GM23248 (cell line): ENCODE results near the gene CHST8. TPM values are rescaled to one million over a fixed set of nuclear protein-coding genes. Genes with fewer than 3 reads are reported as not detected.

Experiments
- DNase-seq: peaks from one replicate; pipeline ENCODE4 v3.0.0-alpha.2; 2015
- H2AFZ ChIP-seq: fragments of 200-600 bp; sonication (generic); 2 replicates; pipeline ENCODE4 v1.6.1; 2016; ENCODE audit warnings: antibody characterized with exemption
- H3F3A ChIP-seq: fragments of 200-600 bp; sonication (generic); 2 replicates; pipeline ENCODE4 v1.6.1; 2016; ENCODE audit warnings: mild to moderate bottlenecking, antibody characterized with exemption, mixed run types; ENCODE audit not compliant: insufficient read depth
- H3K27ac ChIP-seq: fragments of 200-600 bp; sonication (generic); 2 replicates; pipeline ENCODE4 v1.5.1; 2016; ENCODE audit warnings: mild to moderate bottlenecking
- H3K27me3 ChIP-seq: fragments of 200-600 bp; sonication (generic); replicated peaks from 2 replicates; pipeline ENCODE4 v1.6.1; 2016; ENCODE audit warnings: mild to moderate bottlenecking; ENCODE audit not compliant: insufficient read depth
- H3K36me3 ChIP-seq: fragments of 200-600 bp; sonication (generic); 2 replicates; pipeline ENCODE4 v1.6.1; 2016; ENCODE audit warnings: low read depth, mild to moderate bottlenecking
- H3K4me1 ChIP-seq: fragments of 200-600 bp; sonication (generic); 2 replicates; pipeline ENCODE4 v1.6.1; 2016; ENCODE audit warnings: mild to moderate bottlenecking; ENCODE audit not compliant: insufficient read depth
- H3K4me2 ChIP-seq: fragments of 200-600 bp; sonication (generic); one replicate; pipeline ENCODE4 v1.6.1; 2016; ENCODE audit warnings: mild to moderate bottlenecking; ENCODE audit not compliant: unreplicated experiment
- H3K4me3 ChIP-seq: fragments of 200-600 bp; sonication (generic); 2 replicates; pipeline ENCODE4 v1.5.1; 2016; ENCODE audit warnings: mild to moderate bottlenecking
- H3K79me2 ChIP-seq: fragments of 200-600 bp; sonication (generic); 2 replicates; pipeline ENCODE4 v1.6.1; 2016; ENCODE audit warnings: mild to moderate bottlenecking; ENCODE audit not compliant: insufficient read depth
- H3K9ac ChIP-seq: fragments of 200-600 bp; sonication (generic); 2 replicates; pipeline ENCODE4 v1.6.1; 2016; ENCODE audit warnings: mild to moderate bottlenecking
- H3K9me2 ChIP-seq: fragments of 200-600 bp; sonication (generic); 2 replicates; pipeline ENCODE4 v1.6.1; 2016; ENCODE audit warnings: mixed run types, mild to moderate bottlenecking, moderate library complexity; ENCODE audit not compliant: insufficient read depth
- H3K9me3 ChIP-seq: fragments of 200-600 bp; sonication (generic); one replicate; pipeline ENCODE4 v1.6.1; 2017; ENCODE audit warnings: low read depth
- H4K20me1 ChIP-seq: fragments of 200-600 bp; sonication (generic); 2 replicates; pipeline ENCODE4 v1.6.0; 2016; ENCODE audit not compliant: insufficient read depth
- EZH2 ChIP-seq: fragments of 200-600 bp; sonication (generic); IDR thresholded peaks from 2 replicates; pipeline ENCODE4 v1.6.1; 2018; ENCODE audit warnings: antibody characterized with exemption, mild to moderate bottlenecking; ENCODE audit not compliant: insufficient read depth, poor library complexity, severe bottlenecking
- EZH2phosphoT487 ChIP-seq: fragments of 200-600 bp; sonication (generic); IDR thresholded peaks from 2 replicates; pipeline ENCODE4 v1.6.1; 2018; ENCODE audit warnings: antibody characterized with exemption, moderate library complexity, mild to moderate bottlenecking, low read depth; ENCODE audit not compliant: insufficient read depth
- WGBS, 2 experiments: methylation state at CpG; one replicate each; pipeline ENCODE4 v1.1.6; 2015 to 2017; ENCODE audit warnings: low lambda C conversion rate in 2 of 2, low coverage in 1 of 2; ENCODE audit errors: missing lambda C conversion rate in 2 of 2; 5-methylcytosine and 5-hydroxymethylcytosine counted together
- in situ Hi-C: fragments of 300-500 bp; cut with MboI; formaldehyde crosslinking; loops from 2 replicates; pipeline ENCODE4 v1.15.0; 2020
- polyA plus RNA-seq: library from polyadenylated mRNA; unstranded; fragments of >200 nt; fragmentation: Nextera tagmentation; extraction: Ambion mirVana; gene quantifications from 2 replicates; pipeline ENCODE4 v1.2.1, GENCODE V29; 2016
- total RNA-seq: library from RNA; depleted of rRNA; stranded (reverse); fragments of >200 nt; shearing (Covaris generic); gene quantifications from 2 replicates; pipeline ENCODE4 v1.2.3, GENCODE V29; 2014

Gene CHST8
- total and polyA plus RNA-seq, 2 experiments from 2014 or later = 0.30 to 1.1 TPM

DNA sequence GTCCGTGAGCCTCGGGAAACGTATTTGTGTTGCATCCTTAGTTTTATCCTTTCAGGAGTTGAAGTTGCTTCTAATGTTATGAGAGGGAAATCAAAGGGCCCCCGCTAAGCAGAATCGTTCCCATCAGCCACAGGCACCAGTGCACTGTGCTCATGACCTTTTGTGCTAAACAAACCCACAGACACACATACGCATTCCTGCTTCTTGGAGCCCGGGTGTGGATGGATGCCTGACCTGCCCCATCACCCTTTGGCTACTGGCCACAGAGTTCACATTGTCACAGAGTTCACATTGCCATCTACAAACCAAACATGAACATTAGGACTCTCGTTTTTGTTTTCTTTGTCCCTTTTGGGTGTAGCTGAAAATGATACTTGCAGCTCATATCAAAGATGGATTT, 47.2 kb downstream of the CHST8 start:
- TF ChIP-seq EZH2phosphoT487 (no peak), EZH2 (no peak)
- in situ Hi-C loops = no loop called here
- no peaks in the 10 kb centered on the region for H3K4me1 ChIP-seq
- no peaks in the 10 kb centered on the region for H3K79me2 ChIP-seq
- no peak overlapping the region for H3K27ac ChIP-seq
- H3K9me3 ChIP-seq = no peaks in the 10 kb centered on the region
- no peak overlapping the region for H3K4me3 ChIP-seq
- H3F3A ChIP-seq = no peaks in the 10 kb centered on the region
- DNase-seq = no peak
- no peaks in the 10 kb centered on the region for H3K36me3 ChIP-seq
- H2AFZ ChIP-seq = no peak overlapping the region
- H3K4me2 ChIP-seq = no peak overlapping the region
- H3K27me3 ChIP-seq = 0 out of 2 replicates have a peak, but pooled peaks cover 4% of the 10 kb centered on the region
- no peak overlapping the region for H3K9ac ChIP-seq
- H4K20me1 ChIP-seq = no peaks in the 10 kb centered on the region
- WGBS, 2 experiments = 32 to 33% methylated on average over 8 of the region's 8 CpGs
- no peaks in the 10 kb centered on the region for H3K9me2 ChIP-seq

- 29% methylated on average over 5 of the region's 5 CpGs for WGBS, 2 experiments
- Histone ChIP-seq H2AFZ (no peak overlapping the region), H3K4me1 (no peaks in the 10 kb centered on the region), H3K9me2 (no peaks in the 10 kb centered on the region), H3K27ac (no peak overlapping the region), H3K36me3 (no peaks in the 10 kb centered on the region), H3K9me3 (no peaks in the 10 kb centered on the region), H3K27me3 (0 out of 2 replicates have a peak, but pooled peaks cover 4% of the 10 kb centered on the region), H3K79me2 (no peaks in the 10 kb centered on the region), H4K20me1 (no peaks in the 10 kb centered on the region), H3K4me3 (no peak overlapping the region), H3F3A (no peaks in the 10 kb centered on the region), H3K4me2 (no peak overlapping the region), H3K9ac (no peak overlapping the region)
- in situ Hi-C loops = no loop called here
- TF ChIP-seq EZH2 (no peak), EZH2phosphoT487 (no peak)
- no peak for DNase-seq
Observed at GRCh38 chr19:33669376-33669775, 47.6 kb downstream of the CHST8 start.

- in situ Hi-C loops = no loop called here
- 52 to 54% methylated on average over 9 of the region's 9 CpGs for WGBS, 2 experiments
Observed at GRCh38 chr19:33670398-33670797, 48.6 kb downstream of the CHST8 start.

DNA sequence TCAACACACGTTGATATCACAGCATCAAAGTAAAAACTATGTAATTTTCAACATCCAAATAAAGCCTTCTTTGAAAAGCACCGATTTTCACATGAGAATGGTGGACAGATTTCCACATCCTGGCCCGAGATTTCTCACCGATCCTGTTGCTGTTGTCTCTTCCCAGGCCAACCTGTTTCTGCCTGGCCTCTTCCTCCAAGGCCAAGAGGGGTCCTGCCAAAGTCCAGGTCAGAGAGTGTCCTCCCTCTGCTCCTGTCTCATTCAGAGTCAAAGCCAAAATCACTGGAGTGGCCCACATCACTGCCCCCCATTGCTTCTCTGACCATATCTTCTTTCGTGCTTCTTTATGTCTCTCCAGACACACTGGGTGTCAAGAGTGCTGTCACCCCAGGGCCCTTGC, 49.5 kb downstream of the CHST8 start:
- DNase-seq = no peak
- Histone ChIP-seq H3K4me1 (no peaks in the 10 kb centered on the region), H3K9ac (no peak overlapping the region), H3K36me3 (no peaks in the 10 kb centered on the region), H3K9me2 (no peaks in the 10 kb centered on the region), H3F3A (no peaks in the 10 kb centered on the region), H3K79me2 (no peaks in the 10 kb centered on the region), H3K27ac (no peak overlapping the region), H3K4me3 (no peak overlapping the region), H3K4me2 (no peak overlapping the region), H3K27me3 (0 out of 2 replicates have a peak, but pooled peaks cover 4% of the 10 kb centered on the region), H4K20me1 (no peaks in the 10 kb centered on the region), H2AFZ (no peak overlapping the region), H3K9me3 (no peaks in the 10 kb centered on the region)
- no peak for TF ChIP-seq EZH2
- no peak for TF ChIP-seq EZH2phosphoT487
- in situ Hi-C loops = no loop called here
- 29 to 35% methylated on average over 5 of the region's 5 CpGs for WGBS, 2 experiments

More at GRCh38 chr19:33670398-33670797, 48.6 kb downstream of the CHST8 start:
- H3K27me3 ChIP-seq = 0 out of 2 replicates have a peak, but pooled peaks cover 4% of the 10 kb centered on the region
- H3K4me1 ChIP-seq = no peaks in the 10 kb centered on the region
- DNase-seq = no peak
- no peak overlapping the region for H2AFZ ChIP-seq
- no peaks in the 10 kb centered on the region for H3F3A ChIP-seq
- H3K9me2 ChIP-seq = no peaks in the 10 kb centered on the region
- no peaks in the 10 kb centered on the region for H3K36me3 ChIP-seq
- H4K20me1 ChIP-seq = no peaks in the 10 kb centered on the region
- no peaks in the 10 kb centered on the region for H3K9me3 ChIP-seq
- H3K4me2 ChIP-seq = no peak overlapping the region
- no peaks in the 10 kb centered on the region for H3K79me2 ChIP-seq
- no peak overlapping the region for H3K9ac ChIP-seq
- no peak overlapping the region for H3K4me3 ChIP-seq
- no peak overlapping the region for H3K27ac ChIP-seq
- no peak for TF ChIP-seq EZH2phosphoT487
- no peak for TF ChIP-seq EZH2

- in situ Hi-C loops = no loop called here
- Histone ChIP-seq H3K79me2 (no peaks in the 10 kb centered on the region), H4K20me1 (no peaks in the 10 kb centered on the region), H3K4me2 (no peak overlapping the region), H3F3A (no peaks in the 10 kb centered on the region), H2AFZ (no peak overlapping the region), H3K36me3 (no peaks in the 10 kb centered on the region), H3K4me3 (no peak overlapping the region), H3K27me3 (0 out of 2 replicates have a peak, but pooled peaks cover 3% of the 10 kb centered on the region), H3K9ac (no peak overlapping the region), H3K9me2 (no peaks in the 10 kb centered on the region), H3K27ac (no peak overlapping the region), H3K9me3 (no peaks in the 10 kb centered on the region), H3K4me1 (no peaks in the 10 kb centered on the region)
- TF ChIP-seq EZH2 (no peak), EZH2phosphoT487 (no peak)
- 45 to 49% methylated on average over 9 of the region's 9 CpGs for WGBS, 2 experiments
- no peak for DNase-seq
Observed at GRCh38 chr19:33673258-33673875, 51.6 kb downstream of the CHST8 start.
